GM12891 (cell line): ENCODE results near the gene PSMB3.

Experiments used
- DNase-seq: peaks from one replicate; pipeline ENCODE4 v3.0.0; 2011; ENCODE audit warnings: low spot score; ENCODE audit not compliant: insufficient read length
- FAIRE-seq: peaks from 2 replicates; lab custom pipeline; 2011; peaks lifted over from hg19 to GRCh38; lab: Jason Lieb, UNC
- PAX5 ChIP-seq: IDR thresholded peaks from 2 replicates; pipeline ENCODE4 v1.6.1; 2011; ENCODE audit warnings: low read length, moderate library complexity, mild to moderate bottlenecking; ENCODE audit not compliant: insufficient read depth, severe bottlenecking
- POLR2A ChIP-seq: IDR thresholded peaks from 2 replicates; pipeline ENCODE4 v1.6.1; 2011; ENCODE audit warnings: low read depth, low read length, control low read depth
- POLR2AphosphoS5 ChIP-seq: IDR thresholded peaks from 2 replicates; pipeline ENCODE4 v1.6.1; 2011; ENCODE audit warnings: low read depth, low read length, control low read depth
- POU2F2 ChIP-seq: IDR thresholded peaks from 2 replicates; pipeline ENCODE4 v1.6.1; 2011; ENCODE audit warnings: low read depth, mild to moderate bottlenecking, control low read depth, low read length, moderate library complexity
- SPI1 ChIP-seq: IDR thresholded peaks from 2 replicates; pipeline ENCODE4 v1.6.1; 2011; ENCODE audit warnings: low read depth, low read length, control low read depth
- TAF1 ChIP-seq: IDR thresholded peaks from 2 replicates; pipeline ENCODE4 v1.6.1; 2011; ENCODE audit warnings: low read depth, low read length, control low read depth

PSMB3 gene

GRCh38 chr17:38748149-38748891, 4.2 kb upstream of the PSMB3 start, which contains the start of gene PCGF2:
TSS of gene PCGF2 (minus strand) at chr17:38748336. CDS start at chr17:38740402, 7,934 bp downstream.
- FAIRE-seq (no peak), DNase-seq (no peak)
- TF ChIP-seq POLR2AphosphoS5 (no peak), POU2F2 (no peak), TAF1 (no peak), POLR2A (no peak), PAX5 (no peak), SPI1 (no peak)

- DNase-seq = no peak
- no peak for FAIRE-seq
- TF ChIP-seq POU2F2 (no peak), SPI1 (no peak), TAF1 (no peak), POLR2A (no peak), PAX5 (no peak), POLR2AphosphoS5 (no peak)
These were observed 3.7 kb upstream of the PSMB3 start for GRCh38 chr17:38748892-38749222.

DNA sequence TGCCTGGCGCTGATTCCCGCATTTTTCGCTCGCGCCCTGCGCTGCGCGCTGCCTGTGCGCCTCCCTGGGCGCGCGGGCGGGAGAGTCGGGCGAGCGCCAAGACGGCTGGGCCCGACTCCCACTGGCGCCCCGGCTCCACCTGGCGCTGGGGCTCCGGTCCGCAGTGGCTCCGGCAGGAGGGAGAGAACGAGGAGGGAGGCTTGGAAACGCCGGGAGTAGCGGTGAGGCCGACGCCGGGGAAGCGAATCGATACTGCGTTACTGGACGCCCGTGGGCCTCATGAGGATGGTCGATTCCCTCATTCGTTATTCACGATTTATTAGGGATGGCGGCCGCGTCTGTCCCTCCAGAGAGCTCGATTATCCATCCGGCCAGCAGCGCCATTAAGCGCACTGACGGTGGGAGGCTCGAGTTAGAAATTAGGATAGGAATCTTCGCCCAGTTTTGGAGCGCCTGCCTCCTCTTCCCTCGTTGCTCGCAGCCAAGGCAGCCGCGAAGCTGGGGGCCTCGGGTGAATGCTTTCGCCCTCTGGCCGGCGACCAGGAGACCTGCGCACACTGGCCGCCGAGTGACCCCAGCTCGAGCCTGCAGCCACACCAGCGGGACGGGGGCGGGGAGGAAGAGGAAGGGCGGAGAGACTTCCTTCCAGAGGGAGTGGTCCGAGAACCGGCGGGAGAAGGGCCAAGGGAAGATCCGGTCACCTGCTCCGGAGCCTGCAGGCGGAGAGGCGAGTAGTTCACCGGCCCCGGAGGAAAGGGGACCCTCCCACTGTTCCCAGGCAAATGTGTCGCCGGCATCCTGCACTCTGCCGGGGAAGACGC, 3.1 kb upstream of the PSMB3 start:
- FAIRE-seq (no peak), DNase-seq (no peak)
- TF ChIP-seq SPI1 (peak; percentile 50), TAF1 (no peak)

DNA sequence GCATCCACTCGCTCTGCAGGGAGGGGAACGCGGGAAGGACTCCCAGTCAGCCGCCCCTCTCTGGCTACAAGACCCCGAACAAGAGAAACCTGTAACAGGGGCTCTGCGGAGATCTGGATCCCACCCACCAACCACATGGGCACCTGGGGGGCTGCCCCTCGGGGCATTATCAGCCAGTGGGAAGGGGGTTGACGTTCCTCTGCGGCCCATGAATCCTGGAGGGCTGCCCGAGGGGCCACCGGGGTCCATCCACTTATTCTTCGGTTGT, 2.6 kb upstream of the PSMB3 start:
- DNase-seq (no peak), FAIRE-seq (no peak)

GRCh38 chr17:38750312-38751121, 2.0 kb upstream of the PSMB3 start:
- DNase-seq = no peak
- no peak for TF ChIP-seq TAF1
- TF ChIP-seq PAX5 = no peak

More for the DNA sequence above, 2.6 kb upstream of the PSMB3 start:
- TF ChIP-seq TAF1 (no peak), SPI1 (no peak), POU2F2 (no peak), PAX5 (no peak), POLR2AphosphoS5 (no peak), POLR2A (no peak)

GRCh38 chr17:38751144-38751807, 1.3 kb upstream of the PSMB3 start:
- FAIRE-seq (no peak), DNase-seq (no peak)
- TF ChIP-seq TAF1 (no peak), SPI1 (no peak), POLR2AphosphoS5 (no peak), POU2F2 (no peak), PAX5 (no peak), POLR2A (no peak)

More at GRCh38 chr17:38750312-38751121, 2.0 kb upstream of the PSMB3 start:
- FAIRE-seq = no peak

GRCh38 chr17:38751808-38752307, 683 bp upstream of the PSMB3 start:
- FAIRE-seq (no peak), DNase-seq (no peak)
- TF ChIP-seq PAX5 (no peak), SPI1 (no peak; the same call in 1 of the 2 replicates), POLR2A (no peak), POLR2AphosphoS5 (no peak), TAF1 (peak; percentile 32; the same call in 1 of the 2 replicates), POU2F2 (0 out of 2 replicates have a peak, but pooled peaks have one; percentile 60)

DNA sequence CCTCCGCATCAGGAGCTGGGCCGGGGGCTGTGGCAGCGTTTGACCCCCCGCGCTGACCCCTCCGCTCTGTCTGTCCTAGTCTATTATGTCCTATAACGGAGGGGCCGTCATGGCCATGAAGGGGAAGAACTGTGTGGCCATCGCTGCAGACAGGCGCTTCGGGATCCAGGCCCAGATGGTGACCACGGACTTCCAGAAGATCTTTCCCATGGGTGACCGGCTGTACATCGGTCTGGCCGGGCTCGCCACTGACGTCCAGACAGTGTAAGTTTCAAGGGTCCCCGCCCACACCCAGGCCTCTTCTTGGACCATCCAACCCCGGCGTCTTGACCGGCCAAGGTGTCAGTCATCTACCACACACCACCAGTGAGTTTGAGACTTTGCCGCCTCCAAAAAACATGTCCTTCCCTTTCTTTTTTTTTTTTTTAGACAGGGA, 548 bp downstream of the PSMB3 start:
- TF ChIP-seq PAX5 = no peak
- no peak for TF ChIP-seq TAF1
- no peak for TF ChIP-seq POLR2A
- TF ChIP-seq POU2F2 = no peak
- FAIRE-seq (no peak), DNase-seq (no peak)

- TF ChIP-seq POLR2A = no peak
- FAIRE-seq (no peak), DNase-seq (no peak)
These were observed 9.1 kb downstream of the PSMB3 start for GRCh38 chr17:38761612-38762011.

- no peak for FAIRE-seq
- no peak for DNase-seq
- TF ChIP-seq POLR2A (no peak), TAF1 (no peak), SPI1 (no peak), POLR2AphosphoS5 (no peak), PAX5 (no peak), POU2F2 (no peak)
These were observed 9.7 kb downstream of the PSMB3 start for GRCh38 chr17:38762231-38762630.
